GM12872 (cell line): ENCODE measurements around the gene PTPRF.

ENCODE experiments used
- TF ChIP-seq, protein P1 (sequence below): IDR thresholded peaks from 3 replicates; pipeline ENCODE4 v1.5.1; 2011; ENCODE audit warnings: low read depth, mild to moderate bottlenecking, low read length, moderate library complexity; ENCODE audit not compliant: insufficient read depth

PTPRF gene

DNA sequence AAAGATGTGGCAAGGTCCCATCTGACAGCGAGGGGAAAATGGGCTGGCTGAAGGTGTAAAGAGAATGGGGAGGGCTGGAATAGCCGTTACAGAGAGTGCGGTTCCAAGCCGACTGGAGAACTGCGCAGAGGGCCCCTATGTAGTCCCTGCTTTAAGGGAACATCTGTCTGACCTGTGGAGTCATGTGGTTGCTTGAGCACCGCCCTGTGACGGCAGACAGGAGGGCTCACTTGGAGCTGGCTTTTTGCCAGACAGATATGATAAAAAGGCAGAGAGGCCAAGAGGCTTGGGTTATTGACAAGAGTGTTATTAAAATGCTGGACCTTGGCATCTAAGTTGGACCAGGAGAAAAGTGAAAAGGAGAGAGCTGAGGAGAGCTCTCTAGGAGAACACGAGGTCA is 5.9 kb upstream of the PTPRF start:
- TF ChIP-seq, protein P1, sequence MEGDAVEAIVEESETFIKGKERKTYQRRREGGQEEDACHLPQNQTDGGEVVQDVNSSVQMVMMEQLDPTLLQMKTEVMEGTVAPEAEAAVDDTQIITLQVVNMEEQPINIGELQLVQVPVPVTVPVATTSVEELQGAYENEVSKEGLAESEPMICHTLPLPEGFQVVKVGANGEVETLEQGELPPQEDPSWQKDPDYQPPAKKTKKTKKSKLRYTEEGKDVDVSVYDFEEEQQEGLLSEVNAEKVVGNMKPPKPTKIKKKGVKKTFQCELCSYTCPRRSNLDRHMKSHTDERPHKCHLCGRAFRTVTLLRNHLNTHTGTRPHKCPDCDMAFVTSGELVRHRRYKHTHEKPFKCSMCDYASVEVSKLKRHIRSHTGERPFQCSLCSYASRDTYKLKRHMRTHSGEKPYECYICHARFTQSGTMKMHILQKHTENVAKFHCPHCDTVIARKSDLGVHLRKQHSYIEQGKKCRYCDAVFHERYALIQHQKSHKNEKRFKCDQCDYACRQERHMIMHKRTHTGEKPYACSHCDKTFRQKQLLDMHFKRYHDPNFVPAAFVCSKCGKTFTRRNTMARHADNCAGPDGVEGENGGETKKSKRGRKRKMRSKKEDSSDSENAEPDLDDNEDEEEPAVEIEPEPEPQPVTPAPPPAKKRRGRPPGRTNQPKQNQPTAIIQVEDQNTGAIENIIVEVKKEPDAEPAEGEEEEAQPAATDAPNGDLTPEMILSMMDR = no peak

DNA sequence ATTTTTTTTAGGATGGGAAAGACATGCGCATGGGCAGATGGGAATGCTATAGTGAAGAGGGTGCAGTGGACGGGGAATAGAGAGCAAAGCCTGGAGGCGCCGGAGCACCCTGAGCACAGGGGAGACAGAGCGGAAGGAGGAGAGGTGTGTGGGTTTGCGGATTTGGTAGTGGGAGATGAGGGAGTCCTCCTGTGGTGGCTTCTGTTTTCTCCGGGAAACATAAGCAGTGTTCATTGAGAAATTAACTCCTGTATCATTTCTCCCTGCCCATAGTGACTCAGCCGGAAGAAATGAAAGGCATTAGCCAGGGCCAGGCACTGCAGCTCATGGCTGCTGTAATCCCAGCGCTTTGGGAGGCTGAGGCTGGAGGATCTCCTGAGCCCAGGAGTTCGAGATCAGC is 4.7 kb upstream of the PTPRF start:
- TF ChIP-seq, protein P1 = no peak

DNA sequence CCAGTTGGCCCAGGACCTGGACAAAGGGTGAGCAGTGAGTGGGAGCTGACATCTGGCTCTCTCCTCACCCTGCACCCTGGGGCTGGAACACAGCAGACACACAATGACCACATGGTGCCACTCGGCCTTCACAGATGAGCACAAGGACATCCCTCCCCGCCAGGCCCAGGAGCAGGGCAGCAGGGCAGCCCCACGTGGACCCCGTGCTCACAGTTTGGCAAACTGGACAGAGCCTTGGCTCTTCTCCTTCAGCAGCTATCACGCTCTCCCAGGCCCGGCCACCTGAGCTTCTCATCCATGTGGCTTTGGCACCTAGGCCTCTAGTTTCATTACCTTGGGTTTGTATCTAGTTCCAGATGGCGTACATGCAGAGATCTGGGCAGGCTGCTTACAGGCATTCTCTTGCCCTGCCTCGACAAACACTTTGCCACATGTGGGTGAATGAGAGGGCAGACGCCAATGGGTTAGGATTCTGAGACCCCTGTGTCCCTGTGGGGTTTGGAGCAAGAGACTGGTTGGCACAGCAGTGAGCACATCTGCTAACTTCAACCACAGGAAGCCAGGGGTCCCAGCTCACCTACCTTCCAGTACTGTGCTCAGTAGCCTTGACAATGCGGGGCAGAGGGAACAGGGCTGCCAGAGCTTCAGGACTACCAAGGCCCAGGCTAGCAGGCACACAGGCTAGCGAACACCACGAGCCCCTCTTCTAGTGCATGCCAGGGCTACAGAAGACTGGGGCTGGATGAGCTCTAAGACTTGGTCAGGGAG is 3.4 kb upstream of the PTPRF start:
- TF ChIP-seq, protein P1 = no peak

DNA sequence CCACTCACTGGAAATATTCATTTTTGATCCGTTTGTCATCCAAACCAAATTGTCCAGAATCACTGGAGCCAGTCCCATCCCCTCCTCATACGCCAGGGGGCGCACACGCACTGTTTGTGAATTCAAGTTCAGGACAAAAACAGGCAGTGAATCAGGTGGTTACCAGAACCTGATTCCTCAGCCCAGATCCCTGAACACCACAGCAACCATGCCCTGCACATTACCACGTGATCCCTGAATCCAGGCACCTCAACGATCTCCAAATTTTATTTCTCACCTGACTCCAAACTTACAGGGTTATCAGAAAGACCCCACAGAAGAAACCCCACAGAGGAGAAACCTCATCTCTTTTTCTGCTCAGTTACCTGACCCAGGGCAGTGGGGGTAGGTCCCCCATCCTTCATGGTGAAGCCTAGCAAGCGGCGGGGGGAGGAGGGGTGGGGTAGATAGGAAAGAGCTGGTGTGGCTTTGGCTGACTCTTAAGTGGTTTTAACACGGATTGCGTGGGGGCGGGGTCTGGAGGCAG is 1.4 kb upstream of the PTPRF start:
- TF ChIP-seq, protein P1 = peak; percentile 95

DNA sequence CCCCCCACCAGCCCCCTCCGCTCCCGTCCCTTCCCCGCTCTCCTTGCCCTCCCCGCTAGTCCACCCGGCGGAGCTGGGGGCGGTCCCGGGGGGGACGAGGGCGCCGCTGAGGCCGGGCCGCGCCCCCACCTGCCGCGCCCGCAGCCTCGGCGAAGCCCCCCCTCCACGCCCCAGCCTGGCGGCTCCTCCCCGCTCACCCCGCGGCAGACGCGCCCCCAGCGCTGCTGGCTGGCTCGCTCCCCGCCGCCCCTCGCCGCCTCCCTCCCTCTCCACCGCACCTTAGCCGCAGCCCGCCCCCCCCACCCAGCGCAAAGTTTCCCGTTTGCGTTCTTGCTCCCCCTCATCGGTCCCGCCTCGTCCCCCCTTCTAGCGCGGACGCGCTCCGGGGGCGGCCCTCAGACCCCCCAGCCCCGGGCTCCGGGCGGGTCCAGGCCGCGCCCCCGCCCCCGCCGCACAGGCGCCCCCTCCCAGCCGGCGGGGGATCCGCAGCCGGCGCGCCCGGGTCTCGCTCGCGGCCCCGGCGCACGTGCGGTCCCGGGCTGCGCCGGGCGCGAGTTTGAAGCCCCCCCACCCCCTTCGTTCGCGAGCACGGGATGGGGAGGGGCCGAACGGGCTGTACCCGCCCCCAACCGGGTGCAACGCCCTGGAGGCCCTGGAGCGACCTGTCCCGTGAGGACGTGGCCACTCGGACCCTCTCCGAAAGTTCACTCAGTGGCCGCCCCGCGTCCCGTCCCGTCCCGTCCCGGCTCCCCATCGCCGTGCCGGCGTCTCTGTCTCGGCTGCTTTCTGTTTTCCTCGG is 623 bp downstream of the PTPRF start:
- TF ChIP-seq, protein P1 = no peak

DNA sequence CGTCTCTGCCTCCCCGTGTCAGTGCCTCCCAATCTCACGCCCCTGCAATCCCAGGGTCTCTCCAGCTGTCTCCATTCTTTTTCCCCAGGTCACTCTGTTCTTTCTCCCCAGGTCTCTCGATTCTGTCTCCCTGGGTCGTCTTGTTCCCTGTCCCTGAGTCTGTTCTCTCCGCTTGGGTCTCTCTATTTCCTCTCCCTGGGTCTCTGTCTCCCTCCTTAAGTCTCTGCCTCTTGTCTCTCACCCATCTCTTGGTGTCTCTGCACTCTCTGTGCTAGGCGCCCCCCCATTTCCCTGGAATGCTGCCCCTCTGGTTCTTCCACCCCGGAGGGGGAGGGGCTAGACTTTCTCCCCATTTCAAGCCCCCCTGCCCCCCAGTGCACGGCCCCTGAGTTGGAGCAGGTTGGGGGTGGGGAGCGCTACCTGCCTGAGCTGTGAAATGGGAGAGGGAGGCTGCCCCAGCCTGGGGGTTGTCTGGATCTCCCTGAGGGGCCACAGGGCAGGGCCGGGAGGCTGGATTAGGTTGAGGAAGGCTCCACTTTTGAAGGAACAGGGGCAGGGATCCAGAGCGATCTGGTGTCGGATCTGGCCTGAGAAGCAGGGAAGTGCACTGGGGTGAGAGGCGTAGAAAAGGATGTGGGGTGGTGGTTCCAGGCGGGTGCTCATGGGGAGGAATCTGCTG is 1.4 kb downstream of the PTPRF start:
- TF ChIP-seq, protein P1 = no peak

DNA sequence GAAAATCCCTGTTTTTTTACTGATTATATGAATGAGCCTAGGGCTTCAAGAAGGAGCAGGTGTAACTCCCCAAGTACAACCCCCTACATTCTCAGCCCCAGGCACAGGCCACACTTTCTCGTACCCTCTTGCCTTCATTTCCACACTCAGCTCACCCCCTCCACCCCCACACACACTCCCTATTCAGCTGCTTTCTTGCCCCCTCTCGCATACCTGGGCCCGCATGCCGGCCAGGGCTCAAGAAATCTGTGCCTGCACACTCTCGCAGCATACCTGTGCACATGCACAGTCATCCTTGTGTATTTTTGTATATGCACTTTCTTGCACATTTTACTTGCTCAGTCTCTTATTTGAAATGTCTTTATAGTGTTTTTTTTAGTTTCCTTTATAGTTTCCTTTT is 2.0 kb downstream of the PTPRF start:
- TF ChIP-seq, protein P1 = no peak
